ENCODE data around the gene NLRX1.

NLRX1 gene

GRCh38 chr11:119175493-119176077 lies 7.1 kb downstream of the NLRX1 start:
- H3K4me1 ChIP-seq (ENCODE audit: insufficient read depth, low read length, poor library complexity, severe bottlenecking) = peaks cover 42% of the 10 kb centered on the region
- no peaks in the 10 kb centered on the region for H4K20me1 ChIP-seq (ENCODE audit: insufficient read depth, low read length, poor library complexity, severe bottlenecking)
- no peak overlapping the region for H3K4me3 ChIP-seq (ENCODE audit: low read length, poor library complexity, severe bottlenecking)
- no peaks in the 10 kb centered on the region for H3K36me3 ChIP-seq (ENCODE audit: insufficient read depth, low read length)
- TF ChIP-seq EZH2phosphoT487 (IDR thresholded peaks at IDR 0.05; ENCODE audit: borderline replicate concordance) = no peak
- no peak for TF ChIP-seq CTCF (conservative IDR thresholded peaks at IDR 0.05; ENCODE audit: low read length)
- H3F3A ChIP-seq (ENCODE audit: low read depth) = no peaks in the 10 kb centered on the region
- no peak overlapping the region for H2AFZ ChIP-seq (ENCODE audit: low read length)
- H3K27me3 ChIP-seq (ENCODE audit: insufficient read depth, low read length, poor library complexity, severe bottlenecking) = no peaks in the 10 kb centered on the region
- peak overlapping the region; percentile 60 for H3K4me2 ChIP-seq (ENCODE audit: low read depth, low read length, poor library complexity, severe bottlenecking)
- H3K9ac ChIP-seq (ENCODE audit: low read depth, low read length, poor library complexity, severe bottlenecking) = peak overlapping the region; percentile 36
- no peaks in the 10 kb centered on the region for H3K9me3 ChIP-seq (ENCODE audit: insufficient read depth, low read depth, low read length)
- no peaks in the 10 kb centered on the region for H3K9me2 ChIP-seq (replicated peaks; ENCODE audit: low read depth, low read length)
- H3K79me2 ChIP-seq (ENCODE audit: insufficient read depth, low read length) = peaks cover 5% of the 10 kb centered on the region; the same call in 1 of the 2 replicates

DNA sequence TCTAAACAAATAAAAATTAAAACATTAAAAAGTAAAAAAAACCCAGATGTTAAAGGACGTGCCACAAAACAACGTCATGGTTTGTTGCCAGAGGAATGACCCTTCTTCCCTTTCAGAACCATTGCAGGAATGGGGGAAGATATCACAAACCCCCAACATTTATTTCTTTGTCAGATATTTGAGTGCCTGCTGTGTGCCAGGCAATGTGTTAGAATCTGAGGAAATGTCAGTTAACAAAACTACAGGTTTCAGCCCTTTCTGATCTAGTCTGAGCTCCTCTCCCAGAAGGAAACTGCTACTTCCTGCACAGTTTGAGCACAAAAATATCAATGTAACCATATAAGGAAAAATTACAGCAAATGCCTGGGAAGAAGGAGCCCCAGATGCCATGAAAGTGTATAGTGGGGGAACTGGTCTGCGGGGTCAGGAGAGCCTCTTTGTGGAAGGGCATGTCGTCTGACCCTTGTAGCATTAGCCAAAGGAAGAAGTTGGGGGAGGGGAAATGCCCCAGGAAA lies 9.7 kb downstream of the NLRX1 start:
- no peaks in the 10 kb centered on the region for H3K36me3 ChIP-seq (ENCODE audit: insufficient read depth, low read length)
- H3K79me2 ChIP-seq (ENCODE audit: insufficient read depth, low read length) = peaks cover 5% of the 10 kb centered on the region; the same call in 1 of the 2 replicates
- no peaks in the 10 kb centered on the region for H3K27me3 ChIP-seq (ENCODE audit: insufficient read depth, low read length, poor library complexity, severe bottlenecking)
- no peaks in the 10 kb centered on the region for H3F3A ChIP-seq (ENCODE audit: low read depth)
- peak overlapping the region; percentile 69 for H3K9ac ChIP-seq (ENCODE audit: low read depth, low read length, poor library complexity, severe bottlenecking)
- TF ChIP-seq EZH2phosphoT487 (IDR thresholded peaks at IDR 0.05; ENCODE audit: borderline replicate concordance) (no peak), CTCF (conservative IDR thresholded peaks at IDR 0.05; ENCODE audit: low read length) (no peak)
- H3K4me3 ChIP-seq (ENCODE audit: low read length, poor library complexity, severe bottlenecking) = peak overlapping the region; percentile 9
- H2AFZ ChIP-seq (ENCODE audit: low read length) = no peak overlapping the region
- no peaks in the 10 kb centered on the region for H3K9me3 ChIP-seq (ENCODE audit: insufficient read depth, low read depth, low read length)
- peak overlapping the region; percentile 65 for H3K4me2 ChIP-seq (ENCODE audit: low read depth, low read length, poor library complexity, severe bottlenecking)
- H3K4me1 ChIP-seq (ENCODE audit: insufficient read depth, low read length, poor library complexity, severe bottlenecking) = peaks cover 32% of the 10 kb centered on the region
- H3K9me2 ChIP-seq (replicated peaks; ENCODE audit: low read depth, low read length) = no peaks in the 10 kb centered on the region
- no peaks in the 10 kb centered on the region for H4K20me1 ChIP-seq (ENCODE audit: insufficient read depth, low read length, poor library complexity, severe bottlenecking)

DNA sequence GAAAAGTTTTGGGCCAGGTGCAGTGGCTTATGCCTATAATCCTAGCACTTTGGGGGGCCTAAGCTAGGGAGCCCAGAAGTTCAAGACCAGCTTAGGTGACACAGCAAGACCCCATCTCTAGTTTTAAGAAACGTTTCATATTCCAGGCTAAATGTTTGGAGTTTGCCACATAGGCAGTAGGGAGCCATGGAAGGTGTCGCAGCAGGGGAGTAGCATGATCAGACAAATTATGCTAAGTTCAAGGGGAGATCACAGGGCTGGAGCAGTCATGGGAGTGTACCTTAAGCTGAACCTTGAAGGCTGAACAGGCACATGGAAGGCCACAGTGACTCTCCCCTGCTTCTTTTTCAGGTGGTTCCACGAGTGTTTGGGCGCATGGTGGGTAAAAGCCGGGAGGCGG lies 10.8 kb downstream of the NLRX1 start:
- Histone ChIP-seq H3K4me1 (ENCODE audit: insufficient read depth, low read length, poor library complexity, severe bottlenecking) (peaks cover 32% of the 10 kb centered on the region), H3K9ac (ENCODE audit: low read depth, low read length, poor library complexity, severe bottlenecking) (no peak overlapping the region), H3K79me2 (ENCODE audit: insufficient read depth, low read length) (peaks cover 5% of the 10 kb centered on the region; the same call in 1 of the 2 replicates), H3K9me3 (ENCODE audit: insufficient read depth, low read depth, low read length) (no peaks in the 10 kb centered on the region), H2AFZ (ENCODE audit: low read length) (no peak overlapping the region), H3K4me3 (ENCODE audit: low read length, poor library complexity, severe bottlenecking) (no peak overlapping the region), H3K4me2 (ENCODE audit: low read depth, low read length, poor library complexity, severe bottlenecking) (no peak overlapping the region), H3K36me3 (ENCODE audit: insufficient read depth, low read length) (no peaks in the 10 kb centered on the region), H4K20me1 (ENCODE audit: insufficient read depth, low read length, poor library complexity, severe bottlenecking) (no peaks in the 10 kb centered on the region), H3K9me2 (replicated peaks; ENCODE audit: low read depth, low read length) (no peaks in the 10 kb centered on the region), H3K27me3 (ENCODE audit: insufficient read depth, low read length, poor library complexity, severe bottlenecking) (no peaks in the 10 kb centered on the region), H3F3A (ENCODE audit: low read depth) (no peaks in the 10 kb centered on the region)
- TF ChIP-seq CTCF (conservative IDR thresholded peaks at IDR 0.05; ENCODE audit: low read length) = no peak
- no peak for TF ChIP-seq EZH2phosphoT487 (IDR thresholded peaks at IDR 0.05; ENCODE audit: borderline replicate concordance)
